Calu3 (cell line): ENCODE measurements around the gene BST2. TPM values are rescaled to one million over a fixed set of nuclear protein-coding genes. Genes with fewer than 3 reads are reported as not detected.

Experiments
- BruUV-seq: library from RNA; stranded (reverse); fragments of 400-500 nt; replicated peaks from 2 replicates; lab custom pipeline; 2021; lab: Mats Ljungman, UMichigan
- CTCF ChIA-PET: fragments of 300-600 bp; sonication (Branson Sonifier 250); formaldehyde crosslinking; loops from one replicate; lab custom pipeline; 2022; ENCODE audit warnings: antibody characterized with exemption; lab: Charles Lee
- DNase-seq: peaks from one replicate; pipeline ENCODE4 v3.0.0; 2022
- H3K27ac Mint-ChIP-seq: one replicate; pipeline ENCODE4 v1.8.0; 2022; ENCODE audit warnings: mixed read lengths; ENCODE audit not compliant: unreplicated experiment
- H3K27me3 Mint-ChIP-seq: one replicate; pipeline ENCODE4 v1.8.0; 2022; ENCODE audit warnings: mixed read lengths; ENCODE audit not compliant: unreplicated experiment
- H3K36me3 Mint-ChIP-seq: one replicate; pipeline ENCODE4 v1.8.0; 2022; ENCODE audit warnings: mild to moderate bottlenecking, moderate library complexity, mixed read lengths; ENCODE audit not compliant: insufficient read depth, unreplicated experiment
- H3K4me1 Mint-ChIP-seq: one replicate; pipeline ENCODE4 v1.8.0; 2022; ENCODE audit warnings: mild to moderate bottlenecking, low read depth, mixed read lengths; ENCODE audit not compliant: unreplicated experiment
- H3K4me3 Mint-ChIP-seq: one replicate; pipeline ENCODE4 v1.8.0; 2022; ENCODE audit warnings: mild to moderate bottlenecking, low read depth, moderate library complexity, mixed read lengths; ENCODE audit not compliant: unreplicated experiment
- H3K9me3 Mint-ChIP-seq: one replicate; pipeline ENCODE4 v1.8.0; 2022; ENCODE audit warnings: low read depth, mixed read lengths; ENCODE audit not compliant: unreplicated experiment
- intact Hi-C: fragments of 100-400 bp; cut with micrococcal nuclease; formaldehyde crosslinking; loops from one replicate; pipeline ENCODE4 v1.10.0; 2022; ENCODE audit not compliant: unreplicated experiment
- total RNA-seq: library from RNA; stranded (reverse); gene quantifications from 2 replicates; pipeline ENCODE4 v1.2.3, GENCODE V29; 2022
- TF ChIP-seq, protein P1 (sequence below): fragments of 200-600 bp; IDR thresholded peaks from one replicate; pipeline ENCODE4 v1.8.0; 2022; ENCODE audit warnings: antibody characterized with exemption; ENCODE audit not compliant: unreplicated experiment

The BST2 gene
- total RNA-seq, 1 experiment from 2014 or later: 0.94 TPM

DNA sequence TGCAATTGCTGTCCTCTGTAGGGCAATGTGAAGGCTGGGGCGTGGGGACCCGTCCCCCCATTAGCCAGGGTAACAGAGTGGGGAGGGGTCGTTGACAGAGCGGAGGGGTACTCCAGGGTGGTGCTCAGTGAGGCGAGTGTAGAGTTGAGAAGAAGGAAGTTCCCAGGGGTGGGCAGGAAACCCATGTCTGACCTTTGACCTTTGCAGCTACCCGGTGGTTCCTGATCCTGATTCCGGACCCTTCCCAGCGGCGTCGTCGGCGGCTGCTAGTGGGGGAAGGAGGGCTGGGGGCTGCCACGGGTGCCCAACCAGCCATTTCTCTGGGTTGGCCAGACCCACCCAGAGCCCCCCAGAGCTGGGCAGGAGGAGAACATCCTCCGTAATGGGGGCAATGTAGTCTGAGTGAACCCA lies 26.2 kb downstream of the BST2 start:
- CTCF ChIA-PET: no interaction called here
- DNase-seq: no peak
- H3K4me1 Mint-ChIP-seq: no peaks in the 10 kb centered on the region
- TF ChIP-seq, protein P1, sequence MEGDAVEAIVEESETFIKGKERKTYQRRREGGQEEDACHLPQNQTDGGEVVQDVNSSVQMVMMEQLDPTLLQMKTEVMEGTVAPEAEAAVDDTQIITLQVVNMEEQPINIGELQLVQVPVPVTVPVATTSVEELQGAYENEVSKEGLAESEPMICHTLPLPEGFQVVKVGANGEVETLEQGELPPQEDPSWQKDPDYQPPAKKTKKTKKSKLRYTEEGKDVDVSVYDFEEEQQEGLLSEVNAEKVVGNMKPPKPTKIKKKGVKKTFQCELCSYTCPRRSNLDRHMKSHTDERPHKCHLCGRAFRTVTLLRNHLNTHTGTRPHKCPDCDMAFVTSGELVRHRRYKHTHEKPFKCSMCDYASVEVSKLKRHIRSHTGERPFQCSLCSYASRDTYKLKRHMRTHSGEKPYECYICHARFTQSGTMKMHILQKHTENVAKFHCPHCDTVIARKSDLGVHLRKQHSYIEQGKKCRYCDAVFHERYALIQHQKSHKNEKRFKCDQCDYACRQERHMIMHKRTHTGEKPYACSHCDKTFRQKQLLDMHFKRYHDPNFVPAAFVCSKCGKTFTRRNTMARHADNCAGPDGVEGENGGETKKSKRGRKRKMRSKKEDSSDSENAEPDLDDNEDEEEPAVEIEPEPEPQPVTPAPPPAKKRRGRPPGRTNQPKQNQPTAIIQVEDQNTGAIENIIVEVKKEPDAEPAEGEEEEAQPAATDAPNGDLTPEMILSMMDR: no peak
- no peaks in the 10 kb centered on the region for H3K27me3 Mint-ChIP-seq
- BruUV-seq: no TSS peak
- intact Hi-C loops: no loop called here
- no peak overlapping the region for H3K27ac Mint-ChIP-seq
- H3K36me3 Mint-ChIP-seq: no peaks in the 10 kb centered on the region
- no peak overlapping the region for H3K4me3 Mint-ChIP-seq
- no peaks in the 10 kb centered on the region for H3K9me3 Mint-ChIP-seq

DNA sequence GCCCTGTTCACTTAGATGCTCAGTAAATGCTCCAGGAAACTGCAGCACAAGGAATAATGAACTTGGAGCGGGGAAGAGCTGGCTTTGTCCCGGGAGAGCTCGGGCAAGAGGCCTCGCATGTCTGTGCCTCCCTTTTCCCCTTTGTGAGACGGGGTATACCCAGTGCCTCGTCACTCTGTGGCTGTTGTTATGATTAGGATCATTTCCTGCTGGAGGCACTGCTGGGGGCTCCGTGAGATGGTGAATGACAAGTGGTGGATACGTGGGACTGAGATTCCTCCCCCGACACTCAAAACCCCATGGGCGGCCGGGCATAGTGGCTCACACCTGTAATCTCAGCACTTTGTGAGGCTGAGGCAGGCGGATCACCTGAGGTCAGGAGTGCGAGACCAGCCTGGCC lies 27.2 kb downstream of the BST2 start:
- no peaks in the 10 kb centered on the region for H3K9me3 Mint-ChIP-seq
- no TSS peak for BruUV-seq

DNA sequence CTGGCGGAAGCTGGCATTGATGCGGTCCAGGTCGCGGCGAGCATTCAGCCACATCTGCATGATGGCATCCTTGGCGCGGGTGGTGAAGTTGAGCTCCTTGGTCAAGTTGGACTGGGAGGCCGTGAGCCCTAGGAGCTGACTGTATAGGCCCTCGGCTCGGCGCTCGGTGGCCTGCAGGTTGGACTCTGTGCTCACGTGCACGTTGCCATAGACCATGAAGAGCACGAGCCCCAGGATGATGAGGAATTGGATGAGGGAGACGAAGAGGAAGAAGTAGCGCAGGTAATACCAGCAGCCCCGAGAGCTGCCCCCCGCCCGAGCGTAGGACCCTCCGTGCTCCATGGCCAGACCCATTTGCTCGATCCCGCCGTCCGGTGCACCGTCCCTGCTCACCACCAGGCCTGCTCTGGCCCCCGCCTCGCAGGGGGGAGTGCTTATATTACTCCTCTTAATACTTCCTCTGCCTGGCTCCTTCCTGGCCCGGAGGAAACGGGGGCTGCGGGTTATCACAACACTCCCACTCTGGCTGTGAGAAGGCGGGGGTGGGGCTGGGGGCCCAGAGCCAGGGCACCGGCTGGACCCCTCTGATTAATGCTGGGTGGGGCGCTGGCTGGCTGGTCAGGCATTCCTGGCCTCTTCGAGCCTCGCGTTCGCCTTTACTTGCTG lies 28.4 kb downstream of the BST2 start, which contains the start of gene PLVAP:
Gene PLVAP, minus strand, starts transcription at position 408 of the 666 bp plus-strand sequence. Its CDS starts 54 bp downstream, at position 354.
- CTCF ChIA-PET: interaction anchor here (0.6 kb wide), 1 partner anchor 34 kb away, joined by 11 read pairs; no protein-coding TSS in a partner anchor
- Mint-ChIP-seq H3K9me3 (no peaks in the 10 kb centered on the region), H3K27me3 (no peaks in the 10 kb centered on the region), H3K27ac (no peak within 1 kb of the TSS), H3K36me3 (no peaks in the 10 kb centered on the region), H3K4me1 (no peaks in the 10 kb centered on the region), H3K4me3 (no peak within 1 kb of the TSS)
- intact Hi-C loops: no loop called here
- no TSS peak for BruUV-seq
- TF ChIP-seq, protein P1: no peak
- no peak for DNase-seq

More for the DNA sequence above, 27.2 kb downstream of the BST2 start:
- no peak overlapping the region for H3K4me3 Mint-ChIP-seq
- DNase-seq: no peak
- H3K27ac Mint-ChIP-seq: no peak overlapping the region
- intact Hi-C loops: no loop called here
- H3K4me1 Mint-ChIP-seq: no peaks in the 10 kb centered on the region
- TF ChIP-seq, protein P1: no peak
- no peaks in the 10 kb centered on the region for H3K27me3 Mint-ChIP-seq
- H3K36me3 Mint-ChIP-seq: no peaks in the 10 kb centered on the region
- CTCF ChIA-PET: no interaction called here

DNA sequence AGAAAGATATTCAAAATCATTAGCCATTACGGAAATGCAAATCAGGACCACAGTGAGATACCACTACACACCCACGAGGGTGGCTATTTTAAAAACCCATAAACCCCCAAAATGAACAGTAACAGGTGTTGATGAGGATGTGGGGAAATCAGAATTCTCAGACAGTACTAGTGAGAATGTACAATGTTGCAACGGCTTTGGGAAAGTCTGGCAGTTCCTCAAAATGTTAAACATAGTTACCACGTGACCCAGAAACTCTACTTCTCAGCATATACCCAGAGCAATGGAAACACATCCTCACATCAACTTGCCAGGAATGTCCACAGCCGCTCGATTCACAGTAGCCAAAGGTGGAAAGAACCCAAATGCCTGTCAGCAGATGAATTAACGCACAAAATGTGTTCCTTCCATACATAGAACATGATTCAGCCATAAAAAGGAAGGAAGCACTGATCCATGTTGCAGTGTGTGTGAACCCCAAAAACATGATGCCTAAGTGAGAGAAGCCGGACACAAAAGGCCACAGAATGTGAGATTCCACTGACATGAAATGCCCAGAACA lies 35.3 kb downstream of the BST2 start:
- no peaks in the 10 kb centered on the region for H3K9me3 Mint-ChIP-seq
- BruUV-seq: no TSS peak
- CTCF ChIA-PET: no interaction called here
- TF ChIP-seq, protein P1: no peak
- H3K36me3 Mint-ChIP-seq: no peaks in the 10 kb centered on the region
- H3K27me3 Mint-ChIP-seq: peaks cover 9% of the 10 kb centered on the region
- no peak for DNase-seq
- intact Hi-C loops: no loop called here
- H3K4me3 Mint-ChIP-seq: no peak overlapping the region
- H3K4me1 Mint-ChIP-seq: no peaks in the 10 kb centered on the region
- H3K27ac Mint-ChIP-seq: no peak overlapping the region
